Effector memory CD8-positive, alpha-beta T cell (primary cell): ENCODE results near the gene BCL2L13.
"Not testable (repeated sequence)": the region's sequence is repeated elsewhere in the genome, so short reads cannot be mapped to it uniquely, and the experiment has no call there.

ENCODE experiments used
- ATAC-seq: fragments of 150-1000 bp; cut with Tn5 transposase; replicated peaks from 2 replicates; pipeline ENCODE4 v1.10.0; 2021; ENCODE audit warnings: mild to moderate bottlenecking, moderate library complexity
- DNase-seq, 3 experiments: peaks; one replicate each; pipeline ENCODE4 v3.0.0; 2021
- H3K27ac Mint-ChIP-seq, 2 donors: one replicate each; pipeline ENCODE4 v1.8.0; 2022; ENCODE audit warnings: mild to moderate bottlenecking in 2 of 2, mixed read lengths in 2 of 2, moderate library complexity in 2 of 2
- H3K27me3 Mint-ChIP-seq, 2 donors: one replicate each; pipeline ENCODE4 v1.8.0; 2022; ENCODE audit warnings: mixed read lengths in 2 of 2
- H3K36me3 Mint-ChIP-seq: one replicate; pipeline ENCODE4 v1.8.0; 2022; ENCODE audit warnings: mild to moderate bottlenecking, moderate library complexity, mixed read lengths; ENCODE audit not compliant: insufficient read depth
- H3K4me1 Mint-ChIP-seq, 2 donors: one replicate each; pipeline ENCODE4 v1.8.0; 2022; ENCODE audit warnings: low read depth in 2 of 2, mixed read lengths in 2 of 2
- H3K4me3 Mint-ChIP-seq, 2 donors: one replicate each; pipeline ENCODE4 v1.8.0; 2022; ENCODE audit warnings: mild to moderate bottlenecking in 2 of 2, mixed read lengths in 2 of 2, moderate library complexity in 2 of 2
- H3K9me3 Mint-ChIP-seq, 2 donors: one replicate each; pipeline ENCODE4 v1.8.0; 2022; ENCODE audit warnings: mixed read lengths in 2 of 2

Gene BCL2L13

GRCh38 chr22:17749605-17750395 is 111.2 kb downstream of the BCL2L13 start:
- Mint-ChIP-seq H3K4me1 (peaks cover 1 to 9% of the 10 kb centered on the region in 2 donors), H3K9me3 (no peaks in the 10 kb centered on the region), H3K4me3 (no peak overlapping the region), H3K27ac (peak overlapping the region; percentile 59 to 65), H3K36me3 (peaks cover 21% of the 10 kb centered on the region), H3K27me3 (no peaks in the 10 kb centered on the region)
- no peak for DNase-seq
- ATAC-seq, result no peak

GRCh38 chr22:17751596-17751995 is 113.0 kb downstream of the BCL2L13 start:
- no peak for ATAC-seq
- Mint-ChIP-seq H3K27ac (peak overlapping the region in 1 of 2 donors; percentile 78), H3K4me1 (peaks cover 4 to 6% of the 10 kb centered on the region in 2 donors), H3K4me3 (no peak overlapping the region), H3K9me3 (no peaks in the 10 kb centered on the region), H3K36me3 (peaks cover 24% of the 10 kb centered on the region), H3K27me3 (no peaks in the 10 kb centered on the region)
- DNase-seq, result no peak

- Mint-ChIP-seq H3K4me1 (peaks cover 7% of the 10 kb centered on the region in 2 donors), H3K4me3 (no peak overlapping the region), H3K36me3 (peaks cover 18% of the 10 kb centered on the region), H3K27ac (peak overlapping the region; percentile 35 to 44), H3K27me3 (no peaks in the 10 kb centered on the region), H3K9me3 (no peaks in the 10 kb centered on the region)
- ATAC-seq (no peak), DNase-seq (no peak)
Measured at GRCh38 chr22:17753401-17753989, 114.9 kb downstream of the BCL2L13 start.

- Mint-ChIP-seq H3K4me3 (no peak overlapping the region), H3K9me3 (no peaks in the 10 kb centered on the region), H3K36me3 (peaks cover 14% of the 10 kb centered on the region), H3K27me3 (no peaks in the 10 kb centered on the region), H3K27ac (peak overlapping the region in 1 of 2 donors; percentile 59), H3K4me1 (peaks cover 10% of the 10 kb centered on the region in 2 donors)
- DNase-seq, result no peak
- ATAC-seq, result no peak
Measured at GRCh38 chr22:17754233-17754925, 115.8 kb downstream of the BCL2L13 start.

- peak overlapping the region in 1 of 2 donors; percentile 19 for H3K27ac Mint-ChIP-seq
- no peaks in the 10 kb centered on the region for H3K27me3 Mint-ChIP-seq
- no peak for DNase-seq
- peaks cover 2% of the 10 kb centered on the region for H3K36me3 Mint-ChIP-seq
- H3K4me3 Mint-ChIP-seq, result no peak overlapping the region
- no peaks in the 10 kb centered on the region for H3K9me3 Mint-ChIP-seq
- no peak for ATAC-seq
- peaks cover 22 to 29% of the 10 kb centered on the region in 2 donors for H3K4me1 Mint-ChIP-seq
Measured at GRCh38 chr22:17761138-17761488, 122.6 kb downstream of the BCL2L13 start.

- not testable (repeated sequence) for H3K36me3 Mint-ChIP-seq, H3K9me3 Mint-ChIP-seq, H3K27me3 Mint-ChIP-seq, H3K4me3 Mint-ChIP-seq, ATAC-seq, DNase-seq
- Mint-ChIP-seq H3K27ac (peak overlapping the region in 1 of 2 donors; percentile 46), H3K4me1 (peaks cover 31 to 33% of the 10 kb centered on the region in 2 donors)
Measured at GRCh38 chr22:17763442-17763841, 124.9 kb downstream of the BCL2L13 start.

GRCh38 chr22:17764036-17764435 is 125.5 kb downstream of the BCL2L13 start:
- H3K27ac Mint-ChIP-seq, result peak overlapping the region; percentile 50 to 78
- no peaks in the 10 kb centered on the region for H3K27me3 Mint-ChIP-seq
- H3K9me3 Mint-ChIP-seq, result no peaks in the 10 kb centered on the region
- peaks cover 28 to 29% of the 10 kb centered on the region in 2 donors for H3K4me1 Mint-ChIP-seq
- ATAC-seq (no peak), DNase-seq (no peak)
- no peak overlapping the region for H3K4me3 Mint-ChIP-seq
- H3K36me3 Mint-ChIP-seq, result peaks cover 7% of the 10 kb centered on the region

- not testable (repeated sequence) for H3K4me3 Mint-ChIP-seq, H3K36me3 Mint-ChIP-seq, DNase-seq, ATAC-seq, H3K27me3 Mint-ChIP-seq, H3K9me3 Mint-ChIP-seq
- H3K27ac Mint-ChIP-seq, result peak overlapping the region; percentile 15 to 50
- H3K4me1 Mint-ChIP-seq, result peaks cover 30 to 32% of the 10 kb centered on the region in 2 donors
Measured at GRCh38 chr22:17764852-17765251, 126.3 kb downstream of the BCL2L13 start.

- H3K36me3 Mint-ChIP-seq, result peaks cover 11% of the 10 kb centered on the region
- no peaks in the 10 kb centered on the region for H3K9me3 Mint-ChIP-seq
- ATAC-seq (peak; percentile 93), DNase-seq (peak in 1 of 3 experiments; percentile 49)
- peak overlapping the region; percentile 71 to 78 for H3K4me3 Mint-ChIP-seq
- peak overlapping the region; percentile 72 to 94 for H3K27ac Mint-ChIP-seq
- peaks cover 22 to 41% of the 10 kb centered on the region in 2 donors for H3K4me1 Mint-ChIP-seq
- H3K27me3 Mint-ChIP-seq, result no peaks in the 10 kb centered on the region
Measured at GRCh38 chr22:17767233-17768065, 128.9 kb downstream of the BCL2L13 start.

- Mint-ChIP-seq H3K27me3 (no peaks in the 10 kb centered on the region), H3K4me1 (peaks cover 32 to 49% of the 10 kb centered on the region in 2 donors), H3K4me3 (no peak overlapping the region), H3K9me3 (no peaks in the 10 kb centered on the region), H3K36me3 (peaks cover 20% of the 10 kb centered on the region), H3K27ac (peak overlapping the region in 1 of 2 donors; percentile 93)
- ATAC-seq (no peak), DNase-seq (no peak)
Measured at GRCh38 chr22:17769013-17769715, 130.6 kb downstream of the BCL2L13 start.

GRCh38 chr22:17769716-17770082 is 131.1 kb downstream of the BCL2L13 start:
- Mint-ChIP-seq H3K4me3 (no peak overlapping the region), H3K27ac (peak overlapping the region; percentile 56 to 93), H3K27me3 (no peaks in the 10 kb centered on the region), H3K36me3 (peaks cover 20% of the 10 kb centered on the region), H3K9me3 (no peaks in the 10 kb centered on the region), H3K4me1 (peaks cover 28 to 45% of the 10 kb centered on the region in 2 donors)
- DNase-seq (no peak), ATAC-seq (no peak)

GRCh38 chr22:17770180-17771077 is 131.9 kb downstream of the BCL2L13 start:
- ATAC-seq (no peak), DNase-seq (no peak)
- Mint-ChIP-seq H3K4me3 (no peak overlapping the region), H3K9me3 (no peaks in the 10 kb centered on the region), H3K27me3 (no peaks in the 10 kb centered on the region), H3K4me1 (peaks cover 36 to 48% of the 10 kb centered on the region in 2 donors), H3K36me3 (peaks cover 22% of the 10 kb centered on the region), H3K27ac (peak overlapping the region; percentile 56 to 93)
